ENCODE measurements around the gene PIGA.

The PIGA gene

DNA sequence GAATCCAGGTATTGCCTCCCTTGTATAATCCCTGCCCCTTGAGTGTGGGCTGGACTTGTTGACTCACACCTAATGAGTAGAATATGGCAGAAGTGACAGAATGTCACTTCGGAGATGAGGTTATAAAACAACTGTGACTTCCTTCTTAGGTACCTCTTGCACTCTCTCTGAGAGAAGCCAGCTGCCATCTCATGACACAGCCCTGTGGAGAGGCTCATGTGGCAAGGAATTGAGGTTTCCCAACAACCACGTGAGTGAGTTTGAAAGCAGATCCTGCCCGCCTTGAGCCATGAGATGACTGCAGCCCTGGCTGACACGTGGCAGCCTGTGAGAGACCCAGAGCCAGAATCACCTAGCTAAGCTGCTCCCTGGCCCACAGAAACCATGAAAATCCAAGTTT lies 33.4 kb downstream of the PIGA start:
- H3K36me3 ChIP-seq = no peaks in the 10 kb centered on the region
- H3K4me1 ChIP-seq (ENCODE audit: control insufficient read depth in 1 of 2, insufficient read depth in 1 of 2, low read depth in 1 of 2, low read length in 1 of 2) = peaks cover 0 to 5% of the 10 kb centered on the region in 2 experiments
- H3K27me3 ChIP-seq = no peaks in the 10 kb centered on the region
- TF ChIP-seq, protein P1, sequence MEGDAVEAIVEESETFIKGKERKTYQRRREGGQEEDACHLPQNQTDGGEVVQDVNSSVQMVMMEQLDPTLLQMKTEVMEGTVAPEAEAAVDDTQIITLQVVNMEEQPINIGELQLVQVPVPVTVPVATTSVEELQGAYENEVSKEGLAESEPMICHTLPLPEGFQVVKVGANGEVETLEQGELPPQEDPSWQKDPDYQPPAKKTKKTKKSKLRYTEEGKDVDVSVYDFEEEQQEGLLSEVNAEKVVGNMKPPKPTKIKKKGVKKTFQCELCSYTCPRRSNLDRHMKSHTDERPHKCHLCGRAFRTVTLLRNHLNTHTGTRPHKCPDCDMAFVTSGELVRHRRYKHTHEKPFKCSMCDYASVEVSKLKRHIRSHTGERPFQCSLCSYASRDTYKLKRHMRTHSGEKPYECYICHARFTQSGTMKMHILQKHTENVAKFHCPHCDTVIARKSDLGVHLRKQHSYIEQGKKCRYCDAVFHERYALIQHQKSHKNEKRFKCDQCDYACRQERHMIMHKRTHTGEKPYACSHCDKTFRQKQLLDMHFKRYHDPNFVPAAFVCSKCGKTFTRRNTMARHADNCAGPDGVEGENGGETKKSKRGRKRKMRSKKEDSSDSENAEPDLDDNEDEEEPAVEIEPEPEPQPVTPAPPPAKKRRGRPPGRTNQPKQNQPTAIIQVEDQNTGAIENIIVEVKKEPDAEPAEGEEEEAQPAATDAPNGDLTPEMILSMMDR (IDR thresholded peaks at IDR 0.05) = no peak
- no peaks in the 10 kb centered on the region for H3K9me3 ChIP-seq
- no peak overlapping the region for H3K4me3 ChIP-seq (ENCODE audit: low read depth in 1 of 2, low read length in 1 of 2)
- no peak overlapping the region for H3K27ac ChIP-seq

DNA sequence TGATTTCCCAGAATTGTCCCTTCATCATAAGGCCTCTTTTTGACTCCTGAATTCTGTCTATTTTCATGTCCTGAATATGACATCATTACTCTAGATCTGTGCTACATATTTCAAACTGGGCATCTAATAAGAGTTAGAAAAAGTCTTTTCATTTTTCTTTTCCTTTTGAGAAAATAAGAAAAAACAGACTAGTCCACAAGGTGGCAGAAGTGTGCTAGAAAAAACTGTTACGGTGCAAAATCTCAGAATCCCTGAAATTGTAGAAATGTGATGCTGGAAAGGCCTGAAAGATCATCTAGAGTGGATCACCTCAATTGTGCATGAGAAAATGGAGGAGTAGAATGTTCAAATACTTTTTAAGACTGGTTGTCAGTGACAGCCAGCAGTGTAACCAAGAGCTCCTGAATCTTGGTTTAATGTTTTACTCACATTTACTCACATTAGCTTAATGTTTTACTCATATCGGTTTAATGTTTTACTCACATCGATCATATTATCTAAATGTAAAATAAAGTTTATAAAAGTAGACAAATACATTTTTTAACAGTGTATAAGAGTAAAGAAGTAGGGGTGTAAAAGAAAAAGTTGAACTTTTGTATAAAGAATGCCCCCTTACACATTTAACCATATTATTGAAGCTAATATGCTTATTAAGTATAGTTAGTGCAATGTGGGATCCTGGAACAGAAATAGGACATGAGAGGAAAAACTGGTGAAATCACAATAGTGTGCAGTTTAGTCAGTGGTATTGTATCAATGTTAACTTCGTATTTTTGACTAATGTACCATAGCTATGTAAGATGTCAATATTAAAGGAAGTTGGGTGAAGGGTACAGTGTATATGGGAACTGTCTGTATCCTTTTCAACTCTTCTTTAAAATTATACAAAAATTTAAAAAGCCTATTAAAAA lies 35.1 kb downstream of the PIGA start:
- TF ChIP-seq, protein P1 (IDR thresholded peaks at IDR 0.05) = no peak
- no peaks in the 10 kb centered on the region for H3K27me3 ChIP-seq
- H3K27ac ChIP-seq = no peak overlapping the region
- H3K9me3 ChIP-seq = no peaks in the 10 kb centered on the region
- no peak overlapping the region for H3K4me3 ChIP-seq (ENCODE audit: low read depth in 1 of 2, low read length in 1 of 2)
- peaks cover 0 to 5% of the 10 kb centered on the region in 2 experiments for H3K4me1 ChIP-seq (ENCODE audit: control insufficient read depth in 1 of 2, insufficient read depth in 1 of 2, low read depth in 1 of 2, low read length in 1 of 2)
- H3K36me3 ChIP-seq = no peaks in the 10 kb centered on the region

- TF ChIP-seq, protein P1 (IDR thresholded peaks at IDR 0.05) = no peak
- H3K36me3 ChIP-seq = no peaks in the 10 kb centered on the region
- H3K27ac ChIP-seq = no peak overlapping the region
- no peaks in the 10 kb centered on the region for H3K27me3 ChIP-seq
- peaks cover 0 to 5% of the 10 kb centered on the region in 2 experiments for H3K4me1 ChIP-seq (ENCODE audit: control insufficient read depth in 1 of 2, insufficient read depth in 1 of 2, low read depth in 1 of 2, low read length in 1 of 2)
- H3K9me3 ChIP-seq = no peaks in the 10 kb centered on the region
- H3K4me3 ChIP-seq (ENCODE audit: low read depth in 1 of 2, low read length in 1 of 2) = no peak overlapping the region
Observed at GRCh38 chrX:15298780-15299179, 36.5 kb downstream of the PIGA start.

DNA sequence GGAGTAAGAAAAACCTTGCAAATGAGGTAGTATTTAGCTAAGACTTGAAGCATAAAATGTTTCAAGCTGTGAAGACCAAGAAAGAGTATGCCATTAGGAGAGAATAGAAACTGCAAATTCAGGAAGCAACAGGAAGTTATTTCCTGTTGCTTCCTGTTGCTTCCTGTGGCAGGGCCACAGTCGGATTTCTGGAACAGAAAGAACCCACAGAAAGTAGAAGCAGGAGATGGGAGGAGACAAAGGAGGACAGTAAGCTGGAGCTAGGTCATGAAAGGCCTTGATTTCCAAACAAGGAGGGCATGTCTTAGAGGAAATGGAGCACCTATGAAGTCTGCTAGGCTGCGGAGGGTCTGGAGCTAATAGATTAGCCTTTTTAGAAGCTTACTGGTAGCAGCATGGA lies 37.1 kb downstream of the PIGA start:
- TF ChIP-seq, protein P1 (IDR thresholded peaks at IDR 0.05) = no peak
- no peak overlapping the region for H3K27ac ChIP-seq

GRCh38 chrX:15293451-15293850 lies 41.9 kb downstream of the PIGA start:
- H3K4me3 ChIP-seq (ENCODE audit: low read depth in 1 of 2, low read length in 1 of 2) = no peak overlapping the region
- H3K4me1 ChIP-seq (ENCODE audit: control insufficient read depth in 1 of 2, insufficient read depth in 1 of 2, low read depth in 1 of 2, low read length in 1 of 2) = no peaks in the 10 kb centered on the region
- H3K27me3 ChIP-seq = no peaks in the 10 kb centered on the region
- TF ChIP-seq, protein P1 (IDR thresholded peaks at IDR 0.05) = no peak
- H3K36me3 ChIP-seq = no peaks in the 10 kb centered on the region
- H3K27ac ChIP-seq = no peak overlapping the region
- no peaks in the 10 kb centered on the region for H3K9me3 ChIP-seq

More for the DNA sequence above, 37.1 kb downstream of the PIGA start:
- H3K36me3 ChIP-seq = no peaks in the 10 kb centered on the region
- no peak overlapping the region for H3K4me3 ChIP-seq (ENCODE audit: low read depth in 1 of 2, low read length in 1 of 2)
- H3K27me3 ChIP-seq = no peaks in the 10 kb centered on the region
- H3K4me1 ChIP-seq (ENCODE audit: control insufficient read depth in 1 of 2, insufficient read depth in 1 of 2, low read depth in 1 of 2, low read length in 1 of 2) = peaks cover 0 to 5% of the 10 kb centered on the region in 2 experiments
- H3K9me3 ChIP-seq = no peaks in the 10 kb centered on the region
